Measurements from ENCODE around the gene STK39.

DNA sequence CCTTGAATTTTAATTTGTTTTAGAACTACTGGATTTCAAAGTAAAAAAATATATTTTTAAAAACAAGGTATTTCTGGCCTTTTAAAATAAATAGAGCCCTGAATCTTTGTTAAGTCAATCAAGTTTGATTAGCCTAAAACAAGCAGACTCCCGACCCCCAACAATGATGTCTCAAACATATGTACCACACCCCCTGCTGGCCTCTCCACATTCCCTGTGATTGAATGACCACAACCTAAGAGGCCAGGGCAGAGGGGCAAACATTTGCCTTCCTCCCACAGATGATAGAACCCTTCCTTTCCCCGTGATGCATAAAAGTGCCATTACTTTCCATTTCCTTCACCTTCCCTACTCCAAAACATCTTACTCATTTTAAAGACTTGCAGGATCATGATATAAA is 130.9 kb downstream of the STK39 start:
- TF ChIP-seq, protein P1, sequence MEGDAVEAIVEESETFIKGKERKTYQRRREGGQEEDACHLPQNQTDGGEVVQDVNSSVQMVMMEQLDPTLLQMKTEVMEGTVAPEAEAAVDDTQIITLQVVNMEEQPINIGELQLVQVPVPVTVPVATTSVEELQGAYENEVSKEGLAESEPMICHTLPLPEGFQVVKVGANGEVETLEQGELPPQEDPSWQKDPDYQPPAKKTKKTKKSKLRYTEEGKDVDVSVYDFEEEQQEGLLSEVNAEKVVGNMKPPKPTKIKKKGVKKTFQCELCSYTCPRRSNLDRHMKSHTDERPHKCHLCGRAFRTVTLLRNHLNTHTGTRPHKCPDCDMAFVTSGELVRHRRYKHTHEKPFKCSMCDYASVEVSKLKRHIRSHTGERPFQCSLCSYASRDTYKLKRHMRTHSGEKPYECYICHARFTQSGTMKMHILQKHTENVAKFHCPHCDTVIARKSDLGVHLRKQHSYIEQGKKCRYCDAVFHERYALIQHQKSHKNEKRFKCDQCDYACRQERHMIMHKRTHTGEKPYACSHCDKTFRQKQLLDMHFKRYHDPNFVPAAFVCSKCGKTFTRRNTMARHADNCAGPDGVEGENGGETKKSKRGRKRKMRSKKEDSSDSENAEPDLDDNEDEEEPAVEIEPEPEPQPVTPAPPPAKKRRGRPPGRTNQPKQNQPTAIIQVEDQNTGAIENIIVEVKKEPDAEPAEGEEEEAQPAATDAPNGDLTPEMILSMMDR (IDR thresholded peaks at IDR 0.05; ENCODE audit: borderline replicate concordance, extremely low read depth, low read length, poor library complexity, severe bottlenecking), result no peak
- TF ChIP-seq EZH2 (IDR thresholded peaks at IDR 0.05; ENCODE audit: borderline replicate concordance, low read depth, low read length, severe bottlenecking), result no peak
